ENCODE data around the gene PLAAT5.

Gene PLAAT5

GRCh38 chr11:63511048-63511748 is 20.2 kb upstream of the PLAAT5 start:
- no peak for DNase-seq

GRCh38 chr11:63510360-63511047 is 19.5 kb upstream of the PLAAT5 start:
- DNase-seq = no peak

DNA sequence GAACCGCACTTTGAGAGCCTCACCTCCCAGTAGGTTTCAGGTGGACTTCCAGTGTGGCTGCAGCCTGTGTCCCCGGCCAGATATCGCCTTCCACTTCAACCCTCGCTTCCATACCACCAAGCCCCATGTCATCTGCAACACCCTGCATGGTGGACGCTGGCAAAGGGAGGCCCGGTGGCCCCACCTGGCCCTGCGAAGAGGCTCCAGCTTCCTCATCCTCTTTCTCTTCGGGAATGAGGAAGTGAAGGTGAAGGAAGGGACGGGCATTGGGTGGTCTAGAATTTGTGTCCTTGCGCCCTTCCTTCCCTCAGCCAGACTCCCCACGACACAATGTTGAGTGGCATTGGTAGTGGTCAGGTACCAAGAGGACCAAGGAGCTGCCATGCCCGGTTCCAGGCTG is 17.8 kb upstream of the PLAAT5 start:
- DNase-seq = no peak

DNA sequence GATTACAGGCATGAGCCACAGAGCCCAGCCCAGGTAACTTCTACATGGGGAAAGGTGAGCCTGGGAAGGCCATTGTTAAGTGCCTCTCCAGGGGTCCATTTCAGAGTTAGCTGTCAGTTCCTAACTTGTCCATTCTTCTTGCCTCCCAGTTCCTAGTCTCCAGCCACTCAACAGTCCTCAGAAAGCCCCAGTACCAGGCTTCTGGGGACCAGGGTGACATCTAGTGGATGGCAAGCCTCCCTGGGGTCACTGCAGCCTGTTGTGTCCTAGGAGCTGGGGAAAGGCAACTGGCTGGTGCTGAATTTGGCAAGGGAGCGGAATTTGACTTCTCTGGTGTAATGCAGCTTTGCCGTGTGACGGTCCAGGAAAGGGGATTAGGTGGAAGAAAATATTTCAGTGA is 17.0 kb upstream of the PLAAT5 start:
- DNase-seq = no peak

DNA sequence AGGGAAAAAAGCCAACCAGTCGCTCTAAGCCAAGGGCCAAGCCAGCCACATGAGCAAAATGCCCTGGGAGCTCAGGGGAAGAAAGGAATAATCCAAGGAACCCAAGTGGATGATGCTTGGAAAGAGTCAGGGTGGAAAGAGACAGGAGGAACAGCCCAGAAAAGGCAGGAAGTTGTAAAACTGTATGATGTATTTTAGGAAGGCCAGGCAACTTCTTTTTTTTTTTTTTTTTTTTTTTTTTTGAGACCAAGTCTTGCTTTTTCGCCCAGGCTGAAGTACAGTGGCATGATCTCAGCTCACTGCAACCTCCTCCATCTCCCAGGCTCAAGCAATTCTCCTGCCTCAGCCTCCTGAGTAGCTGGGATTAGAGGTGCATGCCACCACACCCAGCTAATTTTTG is 16.5 kb upstream of the PLAAT5 start:
- DNase-seq = no peak

DNA sequence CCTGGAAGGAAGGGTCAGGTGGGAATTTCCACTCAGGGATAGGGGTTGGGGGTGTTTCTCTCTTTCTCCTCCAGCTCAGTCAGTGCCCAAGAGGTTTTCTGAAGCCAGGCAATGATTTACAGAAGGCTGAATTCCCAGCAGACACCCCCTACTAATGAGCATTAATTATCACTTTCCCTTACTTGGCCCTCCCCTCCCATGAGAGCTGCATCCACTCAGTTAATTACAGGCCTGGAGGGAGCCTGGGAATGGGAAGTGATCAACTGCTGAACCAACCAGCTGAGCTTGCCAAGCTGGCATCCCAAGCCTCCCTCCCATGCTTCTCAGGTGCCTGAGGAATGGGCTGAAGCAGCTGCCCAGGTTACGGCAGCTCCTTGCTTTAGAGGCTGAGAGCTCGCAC is 15.9 kb upstream of the PLAAT5 start:
- no peak for DNase-seq

GRCh38 chr11:63505857-63506528 is 15.0 kb upstream of the PLAAT5 start, which contains the start of gene LGALS12:
Gene LGALS12, plus strand, starts transcription at chr11:63506084. Its CDS starts 375 bp downstream, at chr11:63506459.
- DNase-seq = no peak

- DNase-seq = no peak
Observed at GRCh38 chr11:63504933-63505586, 14.1 kb upstream of the PLAAT5 start.

GRCh38 chr11:63504054-63504453 is 13.1 kb upstream of the PLAAT5 start:
- no peak for DNase-seq

DNA sequence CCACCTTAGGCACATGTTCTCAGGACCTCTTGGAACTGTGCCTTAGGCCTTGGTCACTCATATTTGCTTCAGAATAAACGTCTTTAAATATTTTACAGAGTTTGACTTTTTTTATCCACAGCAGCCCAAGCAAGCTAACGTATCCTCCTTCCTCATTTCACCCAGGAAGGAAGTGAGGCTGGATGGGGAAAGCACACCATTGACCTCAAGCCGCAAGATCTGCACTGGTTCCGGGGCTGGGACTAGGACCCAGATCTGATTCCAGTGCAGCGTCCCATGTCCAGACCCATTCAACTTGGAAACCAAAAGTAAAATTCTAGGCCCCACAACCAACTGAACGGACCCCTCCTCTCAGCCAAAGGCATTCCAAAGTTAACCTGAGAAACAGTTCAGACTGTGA is 12.5 kb upstream of the PLAAT5 start:
- DNase-seq = no peak

GRCh38 chr11:63502252-63502820 is 11.4 kb upstream of the PLAAT5 start:
- no peak for DNase-seq

- DNase-seq = no peak
Observed at GRCh38 chr11:63501236-63501635, 10.3 kb upstream of the PLAAT5 start.

GRCh38 chr11:63499874-63500273 is 8.9 kb upstream of the PLAAT5 start:
- DNase-seq = no peak

- DNase-seq = no peak
Observed at GRCh38 chr11:63494975-63495374, 4.0 kb upstream of the PLAAT5 start.

DNA sequence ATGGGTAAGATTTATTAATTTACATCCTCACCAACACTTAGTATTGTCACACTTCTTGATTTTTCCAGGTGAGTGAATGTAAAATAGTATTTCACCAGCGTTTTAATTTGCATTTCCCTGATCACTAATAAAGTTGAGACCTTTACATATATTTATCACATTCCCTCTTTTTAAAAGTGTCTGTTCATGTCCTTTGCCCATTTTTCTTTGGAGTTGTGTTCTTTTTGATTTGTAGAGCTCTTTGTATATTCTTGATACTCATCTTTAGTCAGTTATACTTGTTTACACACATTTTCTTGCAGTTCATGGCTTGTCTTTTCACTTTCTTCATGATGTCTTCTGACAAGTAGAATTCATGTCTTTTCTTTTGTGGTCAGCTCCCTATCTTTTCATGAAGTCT is 2.2 kb upstream of the PLAAT5 start:
- DNase-seq = no peak

DNA sequence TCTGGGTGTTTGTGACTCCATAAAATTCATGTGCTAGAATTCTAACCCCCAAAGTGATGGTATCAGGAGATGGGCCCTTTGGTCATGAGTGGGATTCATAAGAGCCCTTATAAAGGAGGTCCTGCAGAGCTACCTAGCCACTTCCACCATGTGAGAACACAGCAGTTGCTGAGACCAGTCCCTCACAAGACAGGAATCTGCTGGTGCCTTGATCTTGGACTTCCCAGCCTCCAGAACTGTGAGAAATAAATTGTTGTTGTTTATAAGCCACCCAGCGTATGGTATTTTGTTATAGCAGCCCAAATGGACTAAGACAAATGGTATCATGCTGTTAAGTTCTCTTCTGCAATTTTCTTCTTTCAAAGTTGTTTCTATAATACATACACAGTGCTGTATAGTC is 1.5 kb upstream of the PLAAT5 start:
- DNase-seq = no peak

GRCh38 chr11:63491636-63492372 is 837 bp upstream of the PLAAT5 start:
- peak; percentile 11 for DNase-seq

DNA sequence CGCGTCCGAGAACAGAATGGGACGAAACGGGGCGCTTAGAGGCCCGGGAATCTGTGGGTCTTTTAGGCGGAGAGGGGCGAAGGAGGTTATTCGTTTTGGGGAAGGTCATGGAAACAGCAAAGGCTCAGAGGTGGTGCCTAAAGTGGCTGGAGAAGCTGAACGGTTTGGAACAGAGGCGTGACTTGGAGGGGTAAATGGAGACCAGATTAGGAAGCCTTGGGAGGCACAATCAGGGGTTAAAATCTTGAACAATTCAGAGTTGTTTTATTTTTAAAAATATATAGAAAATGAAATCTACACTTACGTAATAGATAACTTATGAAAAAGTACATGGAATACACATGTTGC is 247 bp upstream of the PLAAT5 start:
- DNase-seq = no peak

- no peak for DNase-seq
Observed at GRCh38 chr11:63489879-63490278, 1.1 kb downstream of the PLAAT5 start.

GRCh38 chr11:63488789-63489188 is 2.2 kb downstream of the PLAAT5 start:
- DNase-seq = no peak

- no peak for DNase-seq
Observed at GRCh38 chr11:63485777-63486176, 5.2 kb downstream of the PLAAT5 start.

GRCh38 chr11:63480039-63480438 is 10.9 kb downstream of the PLAAT5 start:
- DNase-seq = no peak

DNA sequence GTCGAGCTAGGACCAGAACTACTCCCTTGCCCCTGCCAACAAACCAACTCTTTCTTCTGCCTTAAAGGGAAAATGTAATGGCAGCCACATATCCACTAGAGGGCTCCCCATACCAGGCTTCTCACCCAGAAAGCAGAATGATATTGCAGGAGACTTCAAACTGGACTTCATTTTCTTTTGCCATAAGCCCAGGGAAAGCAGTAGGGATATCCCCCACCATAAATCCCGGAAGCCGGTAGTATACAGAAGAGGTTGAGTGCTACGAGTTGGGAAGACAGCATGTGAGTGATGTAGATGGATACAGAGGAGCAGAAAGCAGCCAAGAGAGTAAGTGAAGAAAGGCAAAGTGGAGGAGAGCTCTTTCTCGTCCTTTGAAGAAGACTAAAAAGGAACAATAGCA is 12.1 kb downstream of the PLAAT5 start:
- peak; percentile 75 for DNase-seq

All from CD4-positive, alpha-beta T cell treated with Interleukin-21 for 1 hour (primary cell).